WTC11 (cell line): ENCODE measurements around the gene BCL7B. TPM values are rescaled to one million over a fixed set of nuclear protein-coding genes. Genes with fewer than 3 reads are reported as not detected.

Source experiments
- total RNA-seq: library from RNA; stranded (reverse); gene quantifications from 3 replicates; pipeline ENCODE4 v1.2.3, GENCODE V29; 2021
- TF ChIP-seq, protein P1 (sequence below): sonication (generic); formaldehyde crosslinking; IDR thresholded peaks from 2 replicates; pipeline ENCODE4 v1.8.0; 2022; ENCODE audit warnings: mild to moderate bottlenecking, missing genetic modification reagents
- TF ChIP-seq, protein P2 (sequence below): sonication (generic); formaldehyde crosslinking; IDR thresholded peaks from 2 replicates; pipeline ENCODE4 v1.8.1; 2023; ENCODE audit warnings: mild to moderate bottlenecking, missing genetic modification reagents

BCL7B gene
- total RNA-seq, 1 experiment from 2014 or later, result 28.5 TPM

DNA sequence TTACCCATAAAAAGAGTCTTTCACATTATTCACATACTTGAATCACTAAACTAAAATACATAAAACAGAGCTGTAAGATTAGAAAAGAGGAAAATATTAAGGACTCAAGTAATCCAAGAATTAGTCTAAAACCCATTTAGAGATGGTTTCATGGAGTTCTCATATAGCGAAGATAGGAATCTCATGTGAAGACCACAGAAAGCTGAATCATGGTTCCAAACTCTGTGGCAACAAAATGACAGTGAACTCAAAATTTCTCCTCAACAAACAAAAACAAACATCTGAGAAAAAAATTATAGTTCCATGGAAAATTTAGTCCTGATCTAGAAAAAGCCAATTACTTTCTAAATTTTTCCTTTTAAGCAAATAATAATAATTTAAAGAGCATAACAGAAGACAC is 70.0 kb downstream of the BCL7B start (continued):
- TF ChIP-seq, protein P1, sequence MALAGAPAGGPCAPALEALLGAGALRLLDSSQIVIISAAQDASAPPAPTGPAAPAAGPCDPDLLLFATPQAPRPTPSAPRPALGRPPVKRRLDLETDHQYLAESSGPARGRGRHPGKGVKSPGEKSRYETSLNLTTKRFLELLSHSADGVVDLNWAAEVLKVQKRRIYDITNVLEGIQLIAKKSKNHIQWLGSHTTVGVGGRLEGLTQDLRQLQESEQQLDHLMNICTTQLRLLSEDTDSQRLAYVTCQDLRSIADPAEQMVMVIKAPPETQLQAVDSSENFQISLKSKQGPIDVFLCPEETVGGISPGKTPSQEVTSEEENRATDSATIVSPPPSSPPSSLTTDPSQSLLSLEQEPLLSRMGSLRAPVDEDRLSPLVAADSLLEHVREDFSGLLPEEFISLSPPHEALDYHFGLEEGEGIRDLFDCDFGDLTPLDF (CRISPR knock-in tag), result no peak
- TF ChIP-seq, protein P2, sequence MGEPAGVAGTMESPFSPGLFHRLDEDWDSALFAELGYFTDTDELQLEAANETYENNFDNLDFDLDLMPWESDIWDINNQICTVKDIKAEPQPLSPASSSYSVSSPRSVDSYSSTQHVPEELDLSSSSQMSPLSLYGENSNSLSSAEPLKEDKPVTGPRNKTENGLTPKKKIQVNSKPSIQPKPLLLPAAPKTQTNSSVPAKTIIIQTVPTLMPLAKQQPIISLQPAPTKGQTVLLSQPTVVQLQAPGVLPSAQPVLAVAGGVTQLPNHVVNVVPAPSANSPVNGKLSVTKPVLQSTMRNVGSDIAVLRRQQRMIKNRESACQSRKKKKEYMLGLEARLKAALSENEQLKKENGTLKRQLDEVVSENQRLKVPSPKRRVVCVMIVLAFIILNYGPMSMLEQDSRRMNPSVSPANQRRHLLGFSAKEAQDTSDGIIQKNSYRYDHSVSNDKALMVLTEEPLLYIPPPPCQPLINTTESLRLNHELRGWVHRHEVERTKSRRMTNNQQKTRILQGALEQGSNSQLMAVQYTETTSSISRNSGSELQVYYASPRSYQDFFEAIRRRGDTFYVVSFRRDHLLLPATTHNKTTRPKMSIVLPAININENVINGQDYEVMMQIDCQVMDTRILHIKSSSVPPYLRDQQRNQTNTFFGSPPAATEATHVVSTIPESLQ (CRISPR knock-in tag), result no peak

Other genes with a start within 250 kb of the BCL7B start
- 57.0 to 62.2 TPM (median 62.2 TPM) in 3 replicates for gene NSUN5, start 248.9 kb downstream of the BCL7B start, total RNA-seq
- gene TRIM50, start 229.6 kb downstream of the BCL7B start, total RNA-seq, result 0.15 to 0.16 TPM in 2 of 3 replicates, not detected in the other
- gene FKBP6, start 229.5 kb downstream of the BCL7B start, total RNA-seq, result 0.09 to 0.11 TPM in 2 of 3 replicates, not detected in the other
- 4.0 to 5.2 TPM (median 4.5 TPM) in 3 replicates for gene FZD9, start 123.9 kb downstream of the BCL7B start, total RNA-seq
- 64.9 to 66.5 TPM (median 66.3 TPM) in 3 replicates for gene BAZ1B, start 35.4 kb downstream of the BCL7B start, total RNA-seq
- gene TBL2, start 20.9 kb upstream of the BCL7B start, total RNA-seq, result 28.6 to 32.3 TPM (median 29.0 TPM) in 3 replicates
- 20.4 to 26.6 TPM (median 23.8 TPM) in 3 replicates for gene MLXIPL, start 66.8 kb upstream of the BCL7B start, total RNA-seq
- 5.7 to 7.5 TPM (median 5.8 TPM) in 3 replicates for gene VPS37D, start 110.1 kb upstream of the BCL7B start, total RNA-seq
- gene DNAJC30, start 125.8 kb upstream of the BCL7B start, total RNA-seq, result 6.8 to 7.1 TPM (median 6.8 TPM) in 3 replicates
- gene BUD23, start 125.9 kb upstream of the BCL7B start, total RNA-seq, result 80.5 to 91.9 TPM (median 84.4 TPM) in 3 replicates
- gene STX1A, start 162.0 kb upstream of the BCL7B start, total RNA-seq, result 17.7 to 20.4 TPM (median 18.5 TPM) in 3 replicates
- gene ABHD11, start 181.1 kb upstream of the BCL7B start, total RNA-seq, result 23.8 to 27.6 TPM (median 26.5 TPM) in 3 replicates
- 20.7 to 35.1 TPM (median 34.8 TPM) in 3 replicates for gene CLDN3, start 212.6 kb upstream of the BCL7B start, total RNA-seq